HG02642 (cell line): ENCODE measurements around the gene PDE10A.
"Not testable (repeated sequence)": the region's sequence is repeated elsewhere in the genome, so short reads cannot be mapped to it uniquely, and the experiment has no call there.

Experiments used
- ATAC-seq: cut with Tn5 transposase; IDR thresholded peaks from one replicate; pipeline ENCODE4 v1.9.1; 2021; ENCODE audit warnings: mild to moderate bottlenecking; ENCODE audit not compliant: unreplicated experiment, poor library complexity

PDE10A gene

DNA sequence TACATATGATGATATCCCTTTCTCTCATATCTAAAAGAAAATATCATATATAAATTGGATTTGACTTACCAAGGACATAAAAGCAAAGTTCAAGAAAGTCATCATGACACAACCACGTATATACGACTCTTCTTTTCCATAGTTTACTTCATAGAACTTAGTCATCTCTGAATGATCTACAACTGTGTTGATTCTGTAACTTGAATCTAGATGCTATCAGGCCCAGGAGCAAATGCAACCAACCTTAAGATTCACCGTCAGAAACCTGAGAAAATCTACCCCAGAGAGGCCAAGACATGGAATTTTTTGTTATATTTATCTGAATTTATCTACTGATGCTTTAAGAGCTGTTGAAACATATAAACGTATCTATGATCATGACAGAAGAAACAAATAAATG lies 165.6 kb downstream of the PDE10A start:
- no peak for ATAC-seq

DNA sequence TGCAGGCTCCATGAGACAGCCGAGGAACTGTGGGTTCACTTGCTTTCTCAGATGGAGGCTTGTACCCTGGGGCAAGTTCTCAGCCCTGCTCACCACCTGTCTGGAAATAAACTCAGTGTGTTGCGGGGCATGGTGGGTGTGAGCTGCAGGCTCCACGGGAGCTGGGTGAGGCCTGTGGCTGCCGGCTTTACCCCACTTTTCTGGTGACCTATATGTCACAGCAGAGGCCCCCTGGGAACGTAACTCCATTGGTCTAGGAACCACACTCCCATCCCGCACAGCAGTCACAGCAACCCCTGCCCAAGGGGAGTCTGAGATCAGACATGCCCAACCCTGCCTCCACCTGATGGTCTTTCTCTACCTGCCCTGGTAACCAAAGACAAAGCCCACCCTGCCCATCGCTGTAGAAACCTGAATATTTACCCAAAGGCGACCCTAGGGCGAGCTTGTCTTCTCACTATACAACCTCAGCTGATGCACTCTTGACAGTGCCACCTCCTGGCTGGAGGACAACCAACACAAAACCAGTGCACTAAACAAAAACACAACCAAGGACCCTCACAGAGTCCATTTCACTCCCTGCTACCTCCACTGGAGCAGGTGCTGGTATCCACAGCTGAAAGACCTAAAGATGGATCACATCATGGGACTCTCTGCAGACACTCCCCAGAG lies 174.3 kb downstream of the PDE10A start:
- ATAC-seq = no peak

DNA sequence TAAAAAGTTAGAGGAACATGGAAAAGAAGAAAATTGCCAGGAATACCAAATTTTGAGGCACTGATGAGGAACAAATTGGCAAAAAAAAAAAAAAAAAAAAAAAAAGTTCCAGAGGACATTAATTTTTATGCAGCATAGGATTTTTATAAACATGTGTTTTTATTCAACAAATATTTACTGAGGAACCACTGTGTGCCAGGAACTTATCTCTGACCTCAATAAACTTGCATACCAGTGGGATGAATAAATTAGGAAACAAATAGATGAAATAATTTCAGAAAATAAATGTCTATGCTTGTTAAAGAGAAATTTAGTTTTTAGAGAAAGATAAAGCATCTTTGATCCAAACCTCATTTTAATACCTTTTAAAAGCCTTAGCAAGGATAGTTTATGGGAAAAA lies 175.1 kb downstream of the PDE10A start:
- ATAC-seq = no peak

DNA sequence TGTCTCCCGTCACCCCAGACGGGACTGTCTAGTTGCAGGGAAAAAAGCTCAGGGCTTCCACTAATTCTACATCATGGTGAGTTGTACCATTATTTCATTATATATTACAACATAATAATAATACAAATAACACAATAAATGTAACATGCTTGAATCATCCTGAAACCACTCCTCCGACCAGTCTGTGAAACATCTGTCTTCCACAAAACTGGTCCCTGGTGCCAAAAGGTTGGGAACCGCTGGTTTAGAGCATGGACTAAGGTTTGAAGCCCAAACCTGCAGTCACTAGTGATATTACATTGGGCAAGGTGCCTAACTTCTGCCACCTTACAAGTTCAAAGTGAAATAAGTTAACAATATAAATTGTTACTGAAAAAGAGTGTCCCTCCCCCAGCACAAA lies 175.7 kb downstream of the PDE10A start:
- no peak for ATAC-seq

DNA sequence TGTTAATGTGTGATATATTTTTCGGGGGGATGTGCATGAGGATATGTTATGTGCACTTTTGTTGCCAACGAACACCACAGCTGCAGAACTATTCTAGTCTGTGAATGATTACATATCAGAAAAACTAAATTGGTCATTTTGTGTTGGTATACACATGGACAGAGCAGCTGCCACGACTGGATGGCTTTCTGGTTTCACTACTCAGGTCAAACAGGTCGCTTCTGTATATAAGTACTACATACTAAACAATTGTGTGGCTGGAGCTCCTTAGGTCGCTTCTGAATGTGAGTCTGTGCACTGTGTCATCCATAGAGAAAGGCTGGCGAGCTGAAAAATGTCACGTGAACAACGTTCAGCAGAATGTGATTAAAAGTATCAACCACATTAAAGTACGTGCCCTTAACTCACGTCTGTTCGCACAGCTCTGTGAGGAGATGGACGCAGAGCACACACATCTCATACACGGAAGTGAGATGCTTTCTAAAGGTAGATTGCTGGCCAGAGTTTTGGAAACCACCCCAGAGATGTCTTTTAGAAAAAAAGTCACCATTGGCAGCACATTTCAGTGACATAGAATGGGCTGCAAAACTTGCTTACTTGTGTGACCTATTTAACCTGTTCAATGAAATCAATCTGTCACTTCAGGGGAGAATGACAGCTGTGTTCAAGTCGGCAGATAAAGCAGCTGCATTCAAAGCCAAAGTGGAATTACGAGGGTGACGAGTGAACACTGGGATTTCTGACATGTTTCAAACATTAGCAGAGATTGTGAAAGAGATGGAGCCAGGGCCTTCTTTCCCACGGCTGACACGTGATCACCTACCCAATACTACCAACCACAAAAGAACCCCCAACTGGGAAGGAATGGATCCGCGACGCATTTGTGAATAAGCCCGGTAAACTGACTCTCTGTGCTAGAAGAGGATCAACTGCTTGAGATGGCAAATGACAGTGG lies 176.6 kb downstream of the PDE10A start:
- ATAC-seq = no peak

DNA sequence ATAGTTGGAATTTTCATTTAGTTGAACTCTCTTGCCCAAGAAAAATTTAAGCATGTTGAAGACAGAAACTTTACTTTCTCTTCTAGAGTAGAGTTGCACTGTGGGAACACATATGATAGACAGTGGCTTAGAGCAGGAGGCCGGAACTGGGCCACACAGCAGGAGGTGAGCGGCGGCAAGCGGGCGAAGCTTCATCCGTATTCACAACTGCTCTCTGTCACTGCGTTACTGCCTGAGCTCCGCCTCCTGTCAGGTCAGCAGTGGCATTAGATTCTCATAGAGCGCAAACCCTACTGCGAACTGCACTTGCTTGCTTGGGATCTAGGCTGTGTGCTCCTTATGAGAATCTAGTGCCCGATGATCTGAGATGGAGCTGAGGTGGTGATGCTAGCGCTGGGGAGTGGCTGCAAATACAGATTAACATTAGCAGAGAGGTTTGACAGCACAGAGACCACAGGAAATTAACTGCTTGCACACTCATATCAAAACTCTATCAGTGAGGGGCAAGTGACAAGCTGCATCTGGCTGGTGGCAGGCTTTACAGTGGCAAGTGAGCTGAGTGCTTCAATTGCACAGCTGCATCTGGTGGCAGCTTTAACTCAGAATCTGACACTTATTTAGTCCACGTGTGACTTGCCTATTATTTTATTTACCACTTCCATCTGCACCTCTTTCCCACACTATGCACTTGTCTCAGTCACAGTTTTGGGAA lies 178.7 kb downstream of the PDE10A start:
- ATAC-seq = no peak

DNA sequence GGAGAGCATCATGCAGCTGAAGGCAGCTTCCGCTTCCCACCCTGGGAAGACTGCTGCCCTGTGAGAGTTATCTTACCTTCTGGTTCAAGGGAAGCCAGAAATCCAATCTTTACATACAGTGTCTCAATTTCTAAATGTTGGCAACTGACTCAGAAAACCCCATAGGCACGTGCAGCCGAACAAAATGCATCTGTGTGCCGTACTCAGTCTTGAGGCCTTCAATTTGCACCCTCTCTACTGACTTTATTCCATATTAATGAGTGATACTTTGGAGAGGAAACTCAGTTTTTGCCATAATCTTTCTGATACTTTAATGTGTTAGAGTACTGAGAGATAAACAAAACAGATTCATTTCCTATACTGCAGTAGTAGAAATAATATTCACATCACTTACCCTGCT lies 181.1 kb downstream of the PDE10A start:
- ATAC-seq = no peak

DNA sequence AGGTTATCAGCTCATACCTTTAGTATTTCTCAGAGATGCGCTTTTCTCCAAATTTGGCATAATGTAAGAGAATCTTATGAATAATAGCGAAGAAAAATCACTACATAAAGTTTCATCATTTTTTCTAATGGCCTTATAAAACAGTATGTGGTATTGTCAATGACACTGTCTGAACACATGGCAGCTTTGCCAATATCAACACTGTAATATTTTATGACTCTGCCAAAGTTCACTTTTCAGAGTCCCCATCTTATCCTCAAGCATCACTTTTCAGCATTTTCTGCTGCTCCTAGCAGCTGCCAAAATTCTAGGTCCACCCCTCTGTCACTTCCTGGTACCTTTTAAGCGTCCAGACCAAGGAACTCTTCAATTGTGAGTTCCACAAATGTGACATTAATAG lies 182.1 kb downstream of the PDE10A start:
- ATAC-seq = no peak

DNA sequence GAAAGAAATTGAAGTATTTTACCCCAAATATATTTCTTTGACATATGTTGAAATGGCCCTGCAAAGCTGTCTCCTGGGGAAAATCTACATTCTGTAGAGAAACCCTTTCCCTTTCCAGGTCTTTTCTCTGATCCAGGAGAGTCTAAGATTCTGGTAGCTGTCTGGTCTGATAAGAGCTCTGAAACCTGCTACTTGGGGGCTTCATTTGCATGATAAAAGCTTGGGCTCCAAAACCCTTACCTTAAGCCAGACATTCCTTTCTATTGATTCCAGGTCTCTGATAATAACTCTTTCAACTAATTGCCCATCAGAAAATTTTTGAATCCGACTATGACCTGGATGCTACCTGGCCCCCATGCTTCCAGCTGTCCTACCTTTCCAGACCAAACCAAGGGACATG lies 184.5 kb downstream of the PDE10A start:
- ATAC-seq = no peak

DNA sequence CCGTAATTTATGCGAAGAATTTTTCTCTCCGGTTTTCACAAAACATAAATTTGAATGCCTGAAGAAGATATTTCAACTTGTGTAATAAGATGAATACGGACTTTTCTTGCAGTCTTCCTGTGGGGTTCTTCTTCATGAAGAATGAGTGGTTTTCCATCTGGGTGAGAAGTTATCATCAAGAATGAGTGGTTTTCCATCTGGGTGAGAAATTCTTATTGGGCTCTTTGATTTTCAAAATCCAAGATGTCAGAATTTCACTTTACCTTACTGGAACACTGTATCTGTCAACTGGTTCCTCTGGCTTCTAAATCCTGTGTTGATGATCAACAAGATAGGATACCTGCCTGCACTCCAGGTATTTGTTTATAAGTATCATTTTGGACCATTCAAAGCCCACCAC lies 193.6 kb downstream of the PDE10A start:
- no peak for ATAC-seq

DNA sequence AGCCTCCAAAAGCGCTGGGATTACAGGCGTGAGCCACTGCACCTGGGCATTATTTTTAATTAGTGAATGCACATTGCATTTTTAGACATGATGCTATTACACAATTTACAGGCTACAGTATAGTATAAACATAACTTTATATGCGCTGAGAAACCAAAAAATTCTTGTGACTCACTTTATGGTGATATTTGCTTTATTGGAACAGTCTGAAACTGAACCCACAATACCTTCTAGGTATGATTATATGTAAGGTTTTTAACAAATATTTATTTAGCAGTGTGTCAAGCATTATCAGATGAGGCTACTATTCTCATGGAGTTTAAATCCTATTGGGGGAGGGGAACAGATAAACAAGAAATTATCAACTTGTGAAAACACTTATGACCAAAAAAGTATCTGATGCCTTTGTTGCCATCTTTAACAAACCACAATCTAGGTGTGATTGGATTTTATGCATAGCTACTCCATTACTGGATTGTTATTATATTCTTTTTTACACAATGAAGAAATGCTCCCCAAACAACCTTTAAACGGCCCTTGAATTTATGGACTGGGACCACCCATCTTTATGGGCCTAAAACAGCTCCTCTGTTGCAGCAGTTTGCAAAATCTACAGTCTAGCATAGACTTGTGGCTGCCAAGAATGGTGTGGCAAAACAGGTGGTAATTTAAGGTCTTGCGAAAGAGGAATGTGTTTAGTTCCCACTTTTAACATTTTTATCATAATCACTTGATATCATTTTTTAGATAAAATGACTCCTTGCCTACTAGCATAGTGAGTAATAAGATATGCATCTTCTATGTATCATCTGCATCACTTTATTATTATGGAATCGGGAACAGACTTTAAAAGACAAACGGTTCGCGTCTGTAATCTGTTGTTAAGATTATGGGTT lies 194.5 kb downstream of the PDE10A start:
- ATAC-seq = no peak

DNA sequence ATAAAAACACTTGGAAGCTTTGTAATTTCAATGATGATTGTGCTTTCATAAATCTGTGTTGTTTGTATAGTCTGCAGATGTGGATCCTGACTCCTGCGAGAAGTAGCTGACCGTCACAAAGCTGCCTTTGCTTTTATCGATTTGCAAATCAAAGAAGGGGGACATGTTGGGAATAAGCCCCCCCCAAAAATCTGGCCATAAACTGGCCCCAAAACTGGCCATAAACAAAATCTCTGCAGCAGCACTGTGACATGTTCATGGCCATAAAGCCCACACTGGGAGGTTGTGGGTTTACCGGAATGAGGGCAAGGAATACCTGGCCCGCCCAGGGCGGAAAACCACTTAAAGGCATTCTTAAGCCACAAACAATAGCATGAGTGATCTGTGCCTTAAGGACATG lies 199.5 kb downstream of the PDE10A start:
- not testable (repeated sequence) for ATAC-seq

DNA sequence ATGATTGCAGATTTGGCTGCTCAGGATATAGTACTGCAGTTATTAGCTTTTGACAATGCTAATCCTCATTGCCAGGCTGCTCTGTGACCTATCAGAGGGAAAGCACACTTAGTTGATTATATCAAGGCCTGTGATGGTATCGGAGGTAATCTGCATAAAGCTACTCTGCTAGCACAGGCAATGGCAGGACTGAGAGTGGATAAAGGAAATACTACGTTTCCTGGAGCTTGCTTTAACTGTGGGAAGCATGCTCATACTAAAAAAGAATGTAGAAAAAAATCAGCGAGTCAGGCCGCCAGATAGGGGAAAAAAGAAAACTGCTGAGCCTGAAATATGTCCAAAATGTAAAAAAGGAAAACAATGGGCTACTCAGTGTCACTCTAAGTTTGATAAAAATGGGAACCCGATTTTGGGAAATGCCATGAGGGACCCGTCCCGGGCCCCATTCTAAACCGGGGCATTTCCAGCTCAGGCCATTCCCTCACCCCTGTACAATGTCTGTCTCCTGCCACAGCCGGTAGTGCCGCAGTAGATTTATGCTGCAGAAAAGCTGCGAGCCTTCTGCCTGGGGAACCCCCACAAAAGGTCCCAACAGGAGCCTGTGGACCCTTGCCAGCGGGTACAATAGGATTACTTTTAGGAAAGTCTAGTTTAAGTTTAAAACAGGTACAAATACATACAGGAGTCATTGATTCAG lies 203.3 kb downstream of the PDE10A start:
- ATAC-seq = not testable (repeated sequence)

DNA sequence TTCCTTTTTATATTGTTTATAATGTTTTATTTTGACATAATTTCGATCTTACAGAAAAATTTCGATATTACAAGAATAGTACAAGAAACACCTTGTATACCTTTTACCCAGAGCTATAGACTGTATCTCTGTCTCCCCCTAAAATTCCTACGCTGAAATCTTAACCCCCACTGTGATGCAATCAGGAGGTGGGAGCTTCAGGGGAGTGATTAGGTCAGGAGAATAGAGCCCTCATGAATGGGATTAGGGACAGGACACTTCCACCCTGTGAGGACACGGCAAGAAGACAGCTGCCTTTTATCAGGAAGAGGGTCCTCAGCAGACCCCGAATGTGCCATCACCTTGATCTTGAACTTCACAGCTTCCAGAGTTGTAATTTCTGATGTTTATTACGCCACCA lies 204.9 kb downstream of the PDE10A start:
- ATAC-seq = no peak

DNA sequence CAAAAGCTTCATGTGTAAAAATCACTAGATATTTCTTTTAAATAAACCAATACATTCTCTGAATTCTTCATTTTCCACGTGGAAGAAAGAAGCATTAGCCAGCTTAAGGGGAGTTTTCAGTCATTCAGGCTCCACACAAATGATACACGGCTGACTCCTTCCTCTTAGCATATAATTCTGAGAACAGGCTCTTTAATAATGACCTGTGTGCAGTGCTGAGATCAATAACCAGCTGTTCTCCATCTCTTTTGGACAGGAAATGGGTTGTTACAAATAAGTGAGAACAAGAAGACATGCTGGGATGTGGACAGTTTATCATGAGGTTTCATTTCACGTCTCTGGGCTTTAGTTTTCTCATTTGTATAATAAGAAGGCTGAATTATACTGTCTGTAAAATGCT lies 206.8 kb downstream of the PDE10A start:
- no peak for ATAC-seq

DNA sequence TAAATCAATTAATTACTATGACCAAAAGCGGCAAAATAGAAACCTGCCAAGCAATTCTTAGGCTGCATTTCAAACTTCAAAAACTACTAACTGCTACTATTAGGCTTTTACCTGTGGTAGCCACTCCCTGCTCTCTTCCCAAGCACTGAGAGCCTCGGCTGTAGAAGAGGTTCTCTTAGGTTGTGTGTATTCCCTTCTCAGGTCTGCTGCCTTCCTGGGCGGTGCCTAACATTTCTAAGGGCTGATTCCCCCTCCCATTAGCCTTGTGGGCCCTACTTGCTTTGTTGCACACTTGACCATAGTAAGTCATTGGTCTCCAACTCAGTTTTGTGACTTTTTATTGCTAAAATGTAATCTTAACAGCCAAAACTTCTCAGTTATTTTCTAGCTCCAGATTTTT lies 207.6 kb downstream of the PDE10A start:
- no peak for ATAC-seq

DNA sequence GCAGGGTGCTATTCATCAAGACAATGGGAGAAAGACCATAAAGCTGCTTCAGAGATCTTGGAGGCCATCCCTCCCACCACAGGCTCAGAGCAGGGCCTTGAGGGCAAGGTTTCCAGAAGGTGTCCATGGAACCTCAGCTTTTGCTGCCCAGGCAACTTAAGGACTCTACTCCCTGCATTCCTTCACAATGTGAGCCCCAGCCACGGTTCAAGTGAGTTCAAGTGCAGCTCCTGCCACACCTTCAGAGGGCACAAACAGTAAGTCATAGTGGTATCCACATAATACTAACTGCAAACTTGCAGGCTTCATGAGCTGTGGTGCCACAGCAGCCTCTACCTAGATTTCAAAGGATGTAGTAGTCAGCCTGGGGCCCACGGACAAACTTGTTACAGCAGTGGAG lies 209.6 kb downstream of the PDE10A start:
- no peak for ATAC-seq

DNA sequence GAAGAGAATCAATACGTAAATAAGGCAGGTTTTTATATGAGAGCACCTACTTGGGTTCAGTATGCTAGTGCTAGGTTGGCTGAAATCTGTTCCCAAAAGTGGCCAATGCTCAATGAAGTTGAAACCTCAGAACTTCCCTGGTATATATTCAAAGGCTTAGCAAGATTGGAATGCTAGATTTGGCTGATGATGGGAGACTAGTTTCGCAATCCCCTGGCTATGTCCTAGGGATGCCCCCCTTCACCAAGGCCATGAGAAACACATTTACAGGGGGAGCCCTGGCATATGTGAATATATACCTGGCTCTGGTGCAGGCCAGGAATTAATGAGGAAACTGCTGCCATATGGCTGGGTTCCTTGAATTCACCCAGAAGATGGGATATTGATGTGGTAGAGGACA lies 211.2 kb downstream of the PDE10A start:
- no peak for ATAC-seq

DNA sequence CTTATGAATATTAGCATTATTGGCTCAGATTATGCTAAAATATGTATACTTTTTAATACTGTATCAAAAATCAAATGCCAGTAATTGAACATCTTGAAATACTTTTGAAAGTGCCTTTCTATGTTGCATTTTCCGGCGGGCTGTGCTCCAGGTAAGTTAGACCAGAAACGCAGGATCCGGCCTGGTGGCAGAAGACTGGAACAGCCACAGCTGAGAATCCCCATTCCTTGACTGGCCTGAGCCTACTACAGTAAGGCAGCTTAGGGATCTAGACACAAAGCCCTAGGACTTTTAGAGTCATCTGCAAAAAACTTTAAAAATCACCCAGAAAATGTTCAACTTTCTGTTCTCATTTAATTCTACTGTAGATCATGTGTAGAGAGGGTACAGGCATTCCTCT lies 214.8 kb downstream of the PDE10A start:
- no peak for ATAC-seq

DNA sequence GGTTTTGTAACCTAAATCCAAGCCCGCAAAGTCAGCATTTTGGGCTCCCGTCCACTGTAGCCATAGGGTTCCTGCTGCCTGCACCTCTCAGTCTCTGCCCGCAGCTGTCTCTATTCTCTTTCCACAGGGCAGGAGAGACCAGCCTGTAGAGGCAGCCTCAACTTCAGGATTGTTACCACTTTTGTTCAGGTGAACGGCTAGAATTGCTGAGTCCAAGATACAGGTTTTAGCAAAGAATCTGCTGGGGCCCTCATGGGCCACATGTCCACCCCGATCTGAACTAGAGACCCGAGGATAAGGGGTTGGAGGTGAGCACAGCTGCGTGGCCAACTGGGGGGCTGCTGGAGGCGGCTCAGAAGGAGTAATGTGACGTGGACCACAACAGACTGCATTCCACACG lies 215.9 kb downstream of the PDE10A start:
- no peak for ATAC-seq
